SK-N-SH treated with all-trans-retinoic acid at 6 μM for 48 hours (cell line): ENCODE measurements around the gene ZXDC.

Experiments
- ATAC-seq: fragments of 200-7000 bp; cut with Tn5 transposase; 3 replicates; pipeline ENCODE4 v1.9.1; 2020; ENCODE audit warnings: mild to moderate bottlenecking, moderate library complexity
- CREB5 ChIP-seq: fragments of 250-450 bp; sonication (Bioruptor Pico); IDR thresholded peaks from 2 replicates; pipeline ENCODE4 v1.5.1; 2020; ENCODE audit warnings: low read depth, mild to moderate bottlenecking, moderate library complexity
- CSRNP3 ChIP-seq: fragments of 250-450 bp; sonication (Bioruptor Pico); IDR thresholded peaks from 2 replicates; pipeline ENCODE4 v1.5.1; 2021; ENCODE audit warnings: mild to moderate bottlenecking, moderate library complexity
- ESRRG ChIP-seq: fragments of 250-450 bp; sonication (Bioruptor Pico); IDR thresholded peaks from 2 replicates; pipeline ENCODE4 v1.6.1; 2021; ENCODE audit warnings: mild to moderate bottlenecking
- GLIS3 ChIP-seq: fragments of 250-450 bp; sonication (Bioruptor Pico); IDR thresholded peaks from 2 replicates; pipeline ENCODE4 v1.5.0; 2020; ENCODE audit warnings: mild to moderate bottlenecking, moderate library complexity
- ISL1 ChIP-seq: fragments of 250-450 bp; sonication (Bioruptor Pico); IDR thresholded peaks from 2 replicates; pipeline ENCODE4 v2.1.2; 2022; ENCODE audit warnings: mild to moderate bottlenecking, moderate library complexity
- OSR1 ChIP-seq: fragments of 250-450 bp; sonication (Bioruptor Pico); IDR thresholded peaks from 2 replicates; pipeline ENCODE4 v1.8.0; 2022; ENCODE audit warnings: moderate library complexity, mild to moderate bottlenecking, inconsistent platforms
- POU6F1 ChIP-seq: fragments of 250-450 bp; sonication (Bioruptor Pico); IDR thresholded peaks from 2 replicates; pipeline ENCODE4 v1.8.0; 2021; ENCODE audit warnings: low read depth, mild to moderate bottlenecking, moderate library complexity, borderline replicate concordance
- PPARA ChIP-seq: fragments of 250-450 bp; sonication (Bioruptor Pico); IDR thresholded peaks from 2 replicates; pipeline ENCODE4 v1.5.0; 2020; ENCODE audit warnings: mild to moderate bottlenecking, borderline replicate concordance
- SNAI2 ChIP-seq: fragments of 250-450 bp; sonication (Bioruptor Pico); IDR thresholded peaks from 2 replicates; pipeline ENCODE4 v1.5.0; 2020; ENCODE audit warnings: mild to moderate bottlenecking, moderate library complexity
- TSHZ2 ChIP-seq: fragments of 250-450 bp; sonication (Bioruptor Pico); IDR thresholded peaks from 2 replicates; pipeline ENCODE4 v1.5.0; 2020; ENCODE audit warnings: mild to moderate bottlenecking, moderate library complexity
- ZC3H10 ChIP-seq: fragments of 250-450 bp; sonication (Bioruptor Pico); IDR thresholded peaks from 2 replicates; pipeline ENCODE4 v1.5.1; 2021; ENCODE audit warnings: mild to moderate bottlenecking, moderate library complexity
- ZFP3 ChIP-seq: fragments of 250-450 bp; sonication (Bioruptor Pico); IDR thresholded peaks from 2 replicates; pipeline ENCODE4 v1.5.0; 2020; ENCODE audit warnings: mild to moderate bottlenecking, moderate library complexity
- ZNF565 ChIP-seq: fragments of 450-650 bp; formaldehyde crosslinking; conservative IDR thresholded peaks from 2 replicates; pipeline ENCODE4 v1.5.0; 2020; ENCODE audit warnings: low read depth, mild to moderate bottlenecking, moderate library complexity
- ZNF8 ChIP-seq: fragments of 450-650 bp; formaldehyde crosslinking; IDR thresholded peaks from 2 replicates; pipeline ENCODE4 v1.5.0; 2020; ENCODE audit warnings: mild to moderate bottlenecking, moderate library complexity

The ZXDC gene

GRCh38 chr3:126467611-126467955, 8.1 kb downstream of the ZXDC start:
- ATAC-seq = no peak
- no peak for TF ChIP-seq ZFP3 (CRISPR knock-in tag)
- no peak for TF ChIP-seq SNAI2 (CRISPR knock-in tag)
- no peak for TF ChIP-seq PPARA (CRISPR knock-in tag)
- no peak for TF ChIP-seq ESRRG (CRISPR knock-in tag)
- TF ChIP-seq ISL1 (CRISPR knock-in tag) = no peak
- TF ChIP-seq CSRNP3 (CRISPR knock-in tag) = no peak
- TF ChIP-seq OSR1 (CRISPR knock-in tag) = no peak

GRCh38 chr3:126466886-126467610, 8.6 kb downstream of the ZXDC start:
- TF ChIP-seq ZC3H10 (no peak), ZNF565 (CRISPR knock-in tag) (no peak)
- ATAC-seq = no peak

- TF ChIP-seq POU6F1 (CRISPR knock-in tag) (no peak), CREB5 (CRISPR knock-in tag) (no peak), ZC3H10 (no peak), CSRNP3 (CRISPR knock-in tag) (no peak), SNAI2 (CRISPR knock-in tag) (no peak), ZNF8 (CRISPR knock-in tag) (no peak), ZNF565 (CRISPR knock-in tag) (no peak), GLIS3 (CRISPR knock-in tag) (no peak), TSHZ2 (no peak), ISL1 (CRISPR knock-in tag) (no peak), PPARA (CRISPR knock-in tag) (no peak)
- no peak for ATAC-seq
Measured at GRCh38 chr3:126465928-126466544, 9.7 kb downstream of the ZXDC start.

- ATAC-seq = no peak
- TF ChIP-seq POU6F1 (CRISPR knock-in tag) = no peak
- no peak for TF ChIP-seq SNAI2 (CRISPR knock-in tag)
Measured at GRCh38 chr3:126464997-126465396, 10.7 kb downstream of the ZXDC start.
